Measurements from ENCODE around the gene ALDOC. TPM values are rescaled to one million over a fixed set of nuclear protein-coding genes. Genes with fewer than 3 reads are reported as not detected.

Gene ALDOC
- total RNA-seq, 4 donors from 2014 or later, result 29.4 to 355 (median 71.1) TPM

DNA sequence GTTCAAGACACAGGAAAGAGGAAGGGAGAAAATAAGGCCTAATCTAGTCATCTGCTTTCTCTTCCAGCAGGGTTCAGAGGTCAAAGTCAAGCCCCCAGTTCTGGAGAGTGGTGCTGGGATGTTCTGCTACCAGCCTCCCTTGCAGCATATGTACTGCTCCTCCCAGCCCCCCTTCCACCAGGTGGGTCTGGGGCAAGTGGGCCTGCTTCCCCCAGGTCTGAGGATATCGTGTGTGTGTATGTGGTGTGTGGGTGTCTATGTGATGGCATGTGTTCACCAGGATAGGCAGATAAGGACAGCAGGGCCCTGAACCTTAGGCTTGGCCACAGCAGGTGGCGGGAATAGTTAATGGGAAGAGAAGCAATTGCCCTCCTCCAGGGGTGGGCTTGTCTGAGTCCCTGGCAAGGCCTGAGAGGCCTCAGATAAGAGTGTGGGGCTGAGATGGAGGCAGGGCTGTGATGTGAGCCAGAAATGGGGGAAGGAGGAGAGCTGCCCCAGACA lies 49.5 kb downstream of the ALDOC start:
- TF ChIP-seq, protein P1, sequence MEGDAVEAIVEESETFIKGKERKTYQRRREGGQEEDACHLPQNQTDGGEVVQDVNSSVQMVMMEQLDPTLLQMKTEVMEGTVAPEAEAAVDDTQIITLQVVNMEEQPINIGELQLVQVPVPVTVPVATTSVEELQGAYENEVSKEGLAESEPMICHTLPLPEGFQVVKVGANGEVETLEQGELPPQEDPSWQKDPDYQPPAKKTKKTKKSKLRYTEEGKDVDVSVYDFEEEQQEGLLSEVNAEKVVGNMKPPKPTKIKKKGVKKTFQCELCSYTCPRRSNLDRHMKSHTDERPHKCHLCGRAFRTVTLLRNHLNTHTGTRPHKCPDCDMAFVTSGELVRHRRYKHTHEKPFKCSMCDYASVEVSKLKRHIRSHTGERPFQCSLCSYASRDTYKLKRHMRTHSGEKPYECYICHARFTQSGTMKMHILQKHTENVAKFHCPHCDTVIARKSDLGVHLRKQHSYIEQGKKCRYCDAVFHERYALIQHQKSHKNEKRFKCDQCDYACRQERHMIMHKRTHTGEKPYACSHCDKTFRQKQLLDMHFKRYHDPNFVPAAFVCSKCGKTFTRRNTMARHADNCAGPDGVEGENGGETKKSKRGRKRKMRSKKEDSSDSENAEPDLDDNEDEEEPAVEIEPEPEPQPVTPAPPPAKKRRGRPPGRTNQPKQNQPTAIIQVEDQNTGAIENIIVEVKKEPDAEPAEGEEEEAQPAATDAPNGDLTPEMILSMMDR (IDR thresholded peaks at IDR 0.05; ENCODE audit: low read depth), result no peak

DNA sequence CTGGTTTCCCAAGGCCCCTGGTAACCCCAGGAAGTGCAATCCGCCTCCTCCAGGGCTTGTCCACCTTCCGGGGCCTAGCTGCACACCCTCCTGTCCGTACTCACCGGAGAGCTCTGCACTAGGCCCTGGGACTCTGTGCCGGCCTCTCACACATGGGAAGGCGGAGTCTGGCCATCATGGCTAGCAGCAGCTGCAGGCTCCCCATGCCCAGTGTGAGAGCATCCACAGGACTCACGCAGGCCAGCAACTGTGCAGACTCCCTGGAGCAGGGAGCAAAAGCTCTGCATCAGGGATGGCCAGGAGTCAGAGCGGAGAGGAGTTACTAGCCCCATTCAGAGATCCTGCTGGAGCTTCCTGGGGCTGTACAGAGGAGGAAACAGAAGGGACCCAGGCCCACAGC lies 50.3 kb downstream of the ALDOC start:
- TF ChIP-seq, protein P1 (IDR thresholded peaks at IDR 0.05; ENCODE audit: low read depth), result no peak

GRCh38 chr17:28524476-28525424 lies 51.9 kb downstream of the ALDOC start:
- TF ChIP-seq, protein P1 (IDR thresholded peaks at IDR 0.05; ENCODE audit: low read depth), result no peak

DNA sequence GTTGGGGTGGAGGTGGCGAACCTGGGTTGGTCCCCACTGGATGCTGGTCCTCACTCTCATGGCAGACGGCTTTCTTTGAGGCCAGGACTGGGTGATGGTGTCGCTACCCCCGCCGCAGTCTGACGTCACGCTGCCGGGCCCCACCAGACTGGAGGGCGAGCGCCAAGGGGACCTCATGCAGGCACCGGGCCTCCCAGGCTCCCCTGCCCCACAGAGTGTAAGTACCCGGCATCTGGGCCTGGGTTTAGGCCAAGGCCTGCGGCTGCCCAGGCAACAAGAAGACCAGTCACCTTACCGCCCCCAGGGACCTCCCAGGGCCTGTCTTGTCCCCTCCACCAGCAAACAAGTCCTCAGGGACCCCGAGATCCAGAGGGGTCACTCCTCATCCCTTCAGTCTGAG lies 52.8 kb downstream of the ALDOC start:
- TF ChIP-seq, protein P1 (IDR thresholded peaks at IDR 0.05; ENCODE audit: low read depth), result no peak

DNA sequence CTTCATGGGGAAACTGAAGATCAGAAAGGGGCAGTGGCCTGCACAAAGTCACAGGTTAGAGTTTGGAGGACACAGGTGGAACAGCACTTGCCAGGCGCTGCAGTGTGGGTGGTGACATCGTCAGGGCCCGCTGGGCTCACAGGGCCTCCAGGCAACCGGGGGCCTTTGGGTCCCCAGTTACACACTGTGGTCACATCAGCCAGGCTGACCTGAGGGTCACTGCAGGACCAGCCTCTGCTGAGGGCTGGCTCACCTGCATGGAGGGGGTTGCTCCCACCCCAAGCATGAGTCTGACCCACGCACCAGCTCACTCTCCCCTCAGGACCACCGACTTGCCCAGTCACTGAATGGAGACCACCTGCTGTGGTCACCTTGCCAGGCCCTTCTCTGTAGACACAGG lies 53.5 kb downstream of the ALDOC start:
- TF ChIP-seq, protein P1 (IDR thresholded peaks at IDR 0.05; ENCODE audit: low read depth), result no peak

Other genes with a start within 250 kb of the ALDOC start
- 10 to 100 TPM; 31.0 to 43.5 (median 37.3) TPM for gene IFT20, start 241.4 kb downstream of the ALDOC start, total RNA-seq
- gene TNFAIP1, start 241.1 kb downstream of the ALDOC start, total RNA-seq, result 10 to 100 TPM; 14.8 to 31.8 (median 21.4) TPM
- gene POLDIP2, start 219.4 kb downstream of the ALDOC start, total RNA-seq, result 100 to 1,000 TPM in 1 of 4 donors, 10 to 100 TPM in 3; 56.6 to 103 (median 69.3) TPM
- not detected for gene SEBOX, start 211.7 kb downstream of the ALDOC start, total RNA-seq
- 1 to 10 TPM in 1 of 4 donors, under 1 TPM in 1, not detected in 2; 0.85 to 2.6 TPM for gene VTN, start 206.6 kb downstream of the ALDOC start, total RNA-seq
- gene SARM1, start 205.2 kb downstream of the ALDOC start, total RNA-seq, result 1 to 10 TPM; 3.8 to 7.7 (median 5.9) TPM
- gene SLC46A1, start 170.7 kb downstream of the ALDOC start, total RNA-seq, result 10 to 100 TPM in 3 of 4 donors, 1 to 10 TPM in 1; 7.3 to 16.3 (median 13.1) TPM
- not detected for gene SLC13A2, start 103.3 kb downstream of the ALDOC start, total RNA-seq
- not detected for gene FOXN1, start 70.5 kb downstream of the ALDOC start, total RNA-seq
- 10 to 100 TPM; 15.7 to 26.5 (median 20.8) TPM for gene UNC119, start 24.3 kb downstream of the ALDOC start, total RNA-seq
- 10 to 100 TPM; 34.9 to 86.7 (median 46.9) TPM for gene PIGS, start 5.4 kb downstream of the ALDOC start, total RNA-seq
- 1 to 10 TPM; 1.1 to 9.0 (median 4.7) TPM for gene SPAG5, start 22.1 kb upstream of the ALDOC start, total RNA-seq
- gene RSKR, start 37.3 kb upstream of the ALDOC start, total RNA-seq, result 10 to 100 TPM in 2 of 4 donors, 1 to 10 TPM in 2; 6.4 to 12.3 (median 9.7) TPM
- 100 to 1,000 TPM in 2 of 4 donors, 10 to 100 TPM in 2; 90.7 to 148 (median 116) TPM for gene BLTP2, start 68.3 kb upstream of the ALDOC start, total RNA-seq
- gene SDF2, start 85.0 kb upstream of the ALDOC start, total RNA-seq, result 10 to 100 TPM; 37.4 to 43.7 (median 39.1) TPM
- gene SUPT6H, start 85.3 kb upstream of the ALDOC start, total RNA-seq, result 10 to 100 TPM; 52.2 to 69.5 (median 61.4) TPM
- gene PROCA1, start 135.0 kb upstream of the ALDOC start, total RNA-seq, result 1 to 10 TPM in 3 of 4 donors, not detected in 1; 2.0 to 8.5 (median 2.4) TPM
- gene RAB34, start 141.0 kb upstream of the ALDOC start, total RNA-seq, result 100 to 1,000 TPM in 1 of 4 donors, 10 to 100 TPM in 3; 43.0 to 133 (median 98.7) TPM
- 100 to 1,000 TPM; 468 to 848 (median 543) TPM for gene RPL23A, start 143.1 kb upstream of the ALDOC start, total RNA-seq
- 1 to 10 TPM in 3 of 4 donors, not detected in 1; 1.5 to 2.5 (median 1.6) TPM for gene TLCD1, start 149.3 kb upstream of the ALDOC start, total RNA-seq
- 1 to 10 TPM; 2.2 to 4.5 (median 2.9) TPM for gene NEK8, start 151.9 kb upstream of the ALDOC start, total RNA-seq
- gene TRAF4, start 167.1 kb upstream of the ALDOC start, total RNA-seq, result 1 to 10 TPM; 2.5 to 8.3 (median 5.2) TPM